Neural cell (in vitro differentiated cells): ENCODE results near the gene DOCK10. TPM values are rescaled to one million over a fixed set of nuclear protein-coding genes. Genes with fewer than 3 reads are reported as not detected.

Experiments
- H2AFZ ChIP-seq: fragments of 200-600, 300-800 bp; sonication (generic), shearing (Covaris generic); 2 replicates; pipeline ENCODE4 v1.6.0; 2014; ENCODE audit warnings: low read depth, mild to moderate bottlenecking, antibody characterized with exemption, low read length, moderate library complexity
- H3F3A ChIP-seq: fragments of 200-600 bp; shearing (Covaris generic); 2 replicates; pipeline ENCODE4 v1.6.1; 2016; ENCODE audit warnings: mild to moderate bottlenecking, moderate library complexity, mixed read lengths, antibody characterized with exemption, low read length; ENCODE audit not compliant: insufficient read depth, poor library complexity, severe bottlenecking
- H3K27ac ChIP-seq: fragments of 200-600, 300-800 bp; sonication (generic), shearing (Covaris generic); 2 replicates; pipeline ENCODE4 v1.5.1; 2014; ENCODE audit warnings: mild to moderate bottlenecking, low read length, moderate library complexity
- H3K27me3 ChIP-seq: fragments of 300-800, 200-600 bp; sonication (generic), shearing (Covaris generic); 2 replicates; pipeline ENCODE4 v1.6.0; 2014; ENCODE audit warnings: mild to moderate bottlenecking, low read depth, low read length, moderate library complexity; ENCODE audit not compliant: insufficient read depth
- H3K36me3 ChIP-seq: fragments of 300-800, 200-600 bp; sonication (generic), shearing (Covaris generic); 2 replicates; pipeline ENCODE4 v1.5.1; 2014; ENCODE audit warnings: mild to moderate bottlenecking, antibody characterized with exemption, low read length, moderate library complexity; ENCODE audit not compliant: insufficient read depth
- H3K4me2 ChIP-seq: fragments of 300-800, 200-600 bp; sonication (generic), shearing (Covaris generic); 2 replicates; pipeline ENCODE4 v1.6.0; 2014; ENCODE audit warnings: mild to moderate bottlenecking, low read length
- H3K4me3 ChIP-seq: fragments of 300-800, 200-600 bp; sonication (generic), shearing (Covaris generic); 2 replicates; pipeline ENCODE4 v1.5.1; 2014; ENCODE audit warnings: mild to moderate bottlenecking, low read length, moderate library complexity
- H3K79me2 ChIP-seq: fragments of 200-600 bp; shearing (Covaris generic); replicated peaks from 2 replicates; pipeline ENCODE4 v1.6.0; 2014; ENCODE audit warnings: mild to moderate bottlenecking, low read length, moderate library complexity; ENCODE audit not compliant: insufficient read depth
- H3K9ac ChIP-seq: fragments of 300-800, 200-600 bp; sonication (generic), shearing (Covaris generic); 2 replicates; pipeline ENCODE4 v1.6.1; 2016; ENCODE audit warnings: mild to moderate bottlenecking, low read length, mixed read lengths
- H3K9me2 ChIP-seq: fragments of 200-600 bp; shearing (Covaris generic); 2 replicates; pipeline ENCODE4 v1.6.1; 2016; ENCODE audit warnings: mild to moderate bottlenecking, low read length, mixed read lengths; ENCODE audit not compliant: insufficient read depth
- H3K9me3 ChIP-seq: fragments of 200-600, 300-800 bp; sonication (generic), shearing (Covaris generic); 2 replicates; pipeline ENCODE4 v1.6.1; 2016; ENCODE audit warnings: mild to moderate bottlenecking, mixed run types, low read length, moderate library complexity, mixed read lengths
- H4K20me1 ChIP-seq: fragments of 200-600 bp; shearing (Covaris generic); 2 replicates; pipeline ENCODE4 v1.6.1; 2016; ENCODE audit warnings: mild to moderate bottlenecking, mixed run types; ENCODE audit not compliant: insufficient read depth
- CTCF ChIP-seq: fragments of 450-650 bp; IDR thresholded peaks from 2 replicates; pipeline ENCODE4 v1.5.1; 2014; ENCODE audit warnings: antibody characterized with exemption, mild to moderate bottlenecking, moderate library complexity; ENCODE audit not compliant: poor library complexity, severe bottlenecking
- EP300 ChIP-seq: fragments of 450-650 bp; conservative IDR thresholded peaks from 2 replicates; pipeline ENCODE4 v1.6.1; 2014; ENCODE audit warnings: antibody characterized with exemption, mild to moderate bottlenecking, moderate library complexity; ENCODE audit not compliant: poor library complexity, severe bottlenecking
- EZH2 ChIP-seq: fragments of 200-600, 300-800 bp; shearing (Covaris generic), sonication (generic); IDR thresholded peaks from 2 replicates; pipeline ENCODE4 v1.6.1; 2014; ENCODE audit warnings: antibody characterized with exemption, low read length, borderline replicate concordance, mild to moderate bottlenecking; ENCODE audit not compliant: insufficient read depth, poor library complexity, severe bottlenecking
- MXI1 ChIP-seq: fragments of 450-650 bp; conservative IDR thresholded peaks from 2 replicates; pipeline ENCODE4 v1.6.1; 2014; ENCODE audit warnings: antibody characterized with exemption, mild to moderate bottlenecking; ENCODE audit not compliant: poor library complexity, severe bottlenecking
- POLR2AphosphoS5 ChIP-seq: IDR thresholded peaks from 2 replicates; pipeline ENCODE4 v1.6.1; 2012
- RAD21 ChIP-seq: fragments of 450-650 bp; conservative IDR thresholded peaks from 2 replicates; pipeline ENCODE4 v1.6.1; 2014; ENCODE audit warnings: antibody characterized with exemption, mild to moderate bottlenecking, moderate library complexity
- REST ChIP-seq: IDR thresholded peaks from 2 replicates; pipeline ENCODE4 v1.6.1; 2012; ENCODE audit warnings: borderline replicate concordance
- SMC3 ChIP-seq: fragments of 450-650 bp; conservative IDR thresholded peaks from 2 replicates; pipeline ENCODE4 v1.6.1; 2014; ENCODE audit warnings: antibody characterized with exemption, mild to moderate bottlenecking, moderate library complexity; ENCODE audit not compliant: poor library complexity
- TAF1 ChIP-seq: IDR thresholded peaks from 2 replicates; pipeline ENCODE4 v1.6.1; 2012; ENCODE audit warnings: low read depth
- polyA plus RNA-seq: library from polyadenylated mRNA; depleted of rRNA; stranded (reverse); fragments of >200 nt; gene quantifications from 2 replicates; pipeline ENCODE4 v1.2.3, GENCODE V29; 2014

DOCK10 gene
- polyA plus RNA-seq, 1 donor from 2014 or later = 0.37 TPM

- Histone ChIP-seq H3K9me3 (no peaks in the 10 kb centered on the region), H3K27ac (no peak overlapping the region)
- TF ChIP-seq POLR2AphosphoS5 (no peak), EP300 (no peak), TAF1 (no peak), EZH2 (no peak), REST (no peak), SMC3 (no peak), MXI1 (no peak), RAD21 (no peak), CTCF (no peak)
Observed at GRCh38 chr2:224956706-224957105, 85.6 kb downstream of the DOCK10 start.

GRCh38 chr2:224954980-224955379, 87.3 kb downstream of the DOCK10 start:
- Histone ChIP-seq H3K27ac (no peak overlapping the region), H3K4me3 (no peak overlapping the region), H3K27me3 (no peaks in the 10 kb centered on the region), H3K79me2 (no peaks in the 10 kb centered on the region), H3K36me3 (no peaks in the 10 kb centered on the region), H3K4me2 (no peak overlapping the region), H4K20me1 (no peaks in the 10 kb centered on the region), H3K9ac (no peak overlapping the region), H3K9me3 (no peaks in the 10 kb centered on the region), H3F3A (no peaks in the 10 kb centered on the region), H2AFZ (no peak overlapping the region), H3K9me2 (no peaks in the 10 kb centered on the region)
- TF ChIP-seq SMC3 (no peak), REST (no peak), RAD21 (no peak)

More at GRCh38 chr2:224956706-224957105, 85.6 kb downstream of the DOCK10 start:
- Histone ChIP-seq H3K4me3 (no peak overlapping the region), H3K27me3 (no peaks in the 10 kb centered on the region), H3K9me2 (no peaks in the 10 kb centered on the region), H4K20me1 (no peaks in the 10 kb centered on the region), H3K9ac (no peak overlapping the region), H3F3A (no peaks in the 10 kb centered on the region), H2AFZ (no peak overlapping the region), H3K4me2 (no peak overlapping the region), H3K36me3 (no peaks in the 10 kb centered on the region), H3K79me2 (no peaks in the 10 kb centered on the region)
